Measurements from ENCODE around the gene PLD2. TPM values are rescaled to one million over a fixed set of nuclear protein-coding genes. Genes with fewer than 3 reads are reported as not detected.

PLD2 gene
- total RNA-seq, 4 donors from 2014 or later, result 10.2 to 21.3 (median 15.7) TPM

GRCh38 chr17:4838309-4838785 lies 31.4 kb downstream of the PLD2 start:
- ATAC-seq, result no peak
- H3K4me1 ChIP-seq, result peaks cover 0 to 76% (median 16%) of the 10 kb centered on the region in 3 donors

GRCh38 chr17:4839221-4839620 lies 32.3 kb downstream of the PLD2 start:
- no peaks in the 10 kb centered on the region for H3K36me3 ChIP-seq
- no peak overlapping the region for H3K4me3 ChIP-seq
- no peaks in the 10 kb centered on the region for H3K9me3 ChIP-seq
- H3K27me3 ChIP-seq, result no peaks in the 10 kb centered on the region
- H3K27ac ChIP-seq, result no peak overlapping the region
- H3K4me1 ChIP-seq, result peaks cover 0 to 69% (median 11%) of the 10 kb centered on the region in 3 donors
- 81 to 84% methylated on average over 5 to 7 of the region's 8 CpGs for WGBS, 2 donors (ENCODE audit: low coverage in 1 of 2)
- TF ChIP-seq POLR2A (IDR thresholded peaks at IDR 0.05), result no peak
- TF ChIP-seq CTCF (IDR thresholded peaks at IDR 0.05), result no peak
- no peak for TF ChIP-seq POLR2AphosphoS5 (IDR thresholded peaks at IDR 0.05)
- no peak for TF ChIP-seq EP300 (IDR thresholded peaks at IDR 0.05)
- ATAC-seq, result no peak

More at GRCh38 chr17:4838309-4838785, 31.4 kb downstream of the PLD2 start:
- WGBS, 2 donors (ENCODE audit: low coverage in 1 of 2), result 75 to 93% methylated on average over 1 to 3 of the region's 3 CpGs
- H3K36me3 ChIP-seq, result no peaks in the 10 kb centered on the region
- no peak overlapping the region for H3K27ac ChIP-seq
- TF ChIP-seq EP300 (IDR thresholded peaks at IDR 0.05), result no peak
- TF ChIP-seq CTCF (IDR thresholded peaks at IDR 0.05), result no peak
- TF ChIP-seq POLR2A (IDR thresholded peaks at IDR 0.05), result no peak
- no peak for TF ChIP-seq POLR2AphosphoS5 (IDR thresholded peaks at IDR 0.05)
- H3K27me3 ChIP-seq, result no peaks in the 10 kb centered on the region
- no peak overlapping the region for H3K4me3 ChIP-seq
- no peaks in the 10 kb centered on the region for H3K9me3 ChIP-seq

GRCh38 chr17:4839965-4840892 lies 33.3 kb downstream of the PLD2 start:
- no peak for TF ChIP-seq EP300 (IDR thresholded peaks at IDR 0.05)
- no peak for TF ChIP-seq POLR2AphosphoS5 (IDR thresholded peaks at IDR 0.05)
- TF ChIP-seq POLR2A (IDR thresholded peaks at IDR 0.05), result no peak
- TF ChIP-seq CTCF (IDR thresholded peaks at IDR 0.05), result no peak
- 76 to 89% methylated on average over 5 to 8 of the region's 8 CpGs for WGBS, 2 donors (ENCODE audit: low coverage in 1 of 2)
- no peaks in the 10 kb centered on the region for H3K27me3 ChIP-seq
- H3K9me3 ChIP-seq, result no peaks in the 10 kb centered on the region
- ATAC-seq, result no peak
- H3K4me3 ChIP-seq, result no peak overlapping the region
- H3K4me1 ChIP-seq, result peaks cover 0 to 59% (median 4%) of the 10 kb centered on the region in 3 donors
- H3K36me3 ChIP-seq, result no peaks in the 10 kb centered on the region
- H3K27ac ChIP-seq, result no peak overlapping the region

GRCh38 chr17:4840893-4841242 lies 33.9 kb downstream of the PLD2 start:
- Histone ChIP-seq H3K27me3 (no peaks in the 10 kb centered on the region), H3K4me3 (no peak overlapping the region), H3K36me3 (no peaks in the 10 kb centered on the region), H3K4me1 (peaks cover 0 to 55% (median 0%) of the 10 kb centered on the region in 3 donors), H3K9me3 (no peaks in the 10 kb centered on the region), H3K27ac (no peak overlapping the region)
- WGBS, 2 donors (ENCODE audit: low coverage in 1 of 2), result 78 to 84% methylated on average over 4 to 6 of the region's 10 CpGs
- no peak for ATAC-seq
- TF ChIP-seq EP300 (IDR thresholded peaks at IDR 0.05), result no peak
- TF ChIP-seq POLR2AphosphoS5 (IDR thresholded peaks at IDR 0.05), result no peak
- TF ChIP-seq CTCF (IDR thresholded peaks at IDR 0.05), result no peak
- TF ChIP-seq POLR2A (IDR thresholded peaks at IDR 0.05), result no peak

Data from gastroesophageal sphincter (tissue), 4 donors.